ENCODE results near the gene FAT1.

FAT1 gene

DNA sequence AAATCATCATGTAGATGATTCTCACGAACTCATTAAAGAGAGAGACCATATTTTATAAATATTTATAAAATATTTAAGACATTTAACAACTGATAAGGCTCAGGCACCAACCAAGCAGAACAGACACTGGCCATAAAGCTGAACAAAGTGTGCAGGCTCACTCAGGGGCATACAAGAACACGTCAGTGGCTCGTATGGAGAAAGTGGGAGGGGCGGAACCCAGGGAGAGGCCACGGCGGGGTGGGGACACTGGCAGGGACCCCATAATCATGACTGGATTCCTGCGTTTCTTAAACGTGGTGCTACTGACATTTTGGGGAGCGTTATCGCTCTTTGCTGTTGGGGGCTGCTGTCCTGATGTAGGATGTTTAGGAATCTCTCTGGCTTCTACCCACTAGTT is 31.3 kb upstream of the FAT1 start:
- no peak for DNase-seq

DNA sequence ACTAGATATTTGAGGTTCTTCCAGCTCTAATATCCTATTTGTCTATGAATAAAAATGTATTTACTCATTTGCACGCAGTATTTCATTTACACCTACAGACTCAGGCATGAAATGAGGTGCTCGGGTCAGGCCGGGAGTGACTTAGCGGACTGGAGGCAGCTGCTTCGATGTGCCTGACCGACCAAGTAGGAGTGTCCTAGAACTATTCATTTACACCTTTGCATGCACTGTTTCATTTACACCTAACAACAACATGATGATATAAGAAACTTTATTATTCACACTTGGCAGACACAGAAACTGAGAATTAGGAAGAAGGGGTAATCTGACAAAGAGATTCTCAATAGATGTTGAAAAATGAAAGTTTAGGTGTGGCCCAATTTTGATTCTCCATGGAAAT is 28.7 kb upstream of the FAT1 start:
- no peak for DNase-seq

DNA sequence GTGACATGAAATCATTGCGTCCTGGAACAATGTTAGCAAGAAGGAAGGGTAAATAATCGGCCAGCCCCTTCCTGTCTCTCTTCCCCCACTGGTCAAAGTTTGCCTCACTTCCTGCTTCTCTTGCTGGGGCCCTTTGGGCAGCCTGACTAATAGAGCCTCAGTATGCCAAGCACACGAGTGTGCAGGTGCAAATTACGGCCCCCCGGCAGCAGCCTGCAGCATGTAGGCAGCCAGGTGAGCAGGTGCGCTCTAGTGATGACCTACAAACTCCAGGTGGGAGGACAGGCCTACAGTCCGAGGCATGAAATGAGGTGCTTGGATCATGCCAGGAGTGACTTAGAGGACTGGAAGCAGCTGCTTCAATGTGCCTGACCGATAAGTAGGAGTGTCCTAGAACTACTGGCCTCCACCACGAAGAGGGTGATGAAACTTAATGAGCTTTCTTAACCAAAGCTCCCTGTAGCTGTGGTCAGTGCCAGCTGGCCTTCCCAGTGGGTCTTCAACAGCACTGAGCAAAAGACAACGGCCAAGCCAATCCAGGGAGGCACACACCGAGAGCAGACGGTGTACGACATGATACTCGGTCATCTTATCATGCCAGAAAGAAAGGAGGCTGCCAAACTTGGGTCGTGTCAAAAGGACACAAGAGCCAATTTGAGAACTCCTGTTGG is 26.1 kb upstream of the FAT1 start:
- no peak for DNase-seq

DNA sequence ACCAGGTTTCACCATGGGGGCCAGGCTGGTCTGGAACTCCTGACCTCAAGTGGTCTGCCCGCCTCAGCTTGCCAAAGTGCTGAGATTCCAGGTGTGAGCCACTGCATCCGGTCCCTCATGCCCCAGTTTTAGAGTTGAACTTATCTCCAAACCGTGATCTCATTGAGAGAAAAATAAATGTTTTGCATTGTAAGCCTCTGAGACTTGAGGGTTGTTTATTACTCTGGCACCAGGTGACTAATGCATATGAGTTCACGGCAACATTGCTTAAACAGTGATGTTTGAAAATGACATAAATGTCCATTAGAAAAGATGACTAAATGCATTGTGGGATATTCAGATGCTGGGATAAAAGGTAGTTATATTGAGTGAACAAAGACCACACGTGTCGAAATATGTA is 22.9 kb upstream of the FAT1 start:
- DNase-seq = no peak

DNA sequence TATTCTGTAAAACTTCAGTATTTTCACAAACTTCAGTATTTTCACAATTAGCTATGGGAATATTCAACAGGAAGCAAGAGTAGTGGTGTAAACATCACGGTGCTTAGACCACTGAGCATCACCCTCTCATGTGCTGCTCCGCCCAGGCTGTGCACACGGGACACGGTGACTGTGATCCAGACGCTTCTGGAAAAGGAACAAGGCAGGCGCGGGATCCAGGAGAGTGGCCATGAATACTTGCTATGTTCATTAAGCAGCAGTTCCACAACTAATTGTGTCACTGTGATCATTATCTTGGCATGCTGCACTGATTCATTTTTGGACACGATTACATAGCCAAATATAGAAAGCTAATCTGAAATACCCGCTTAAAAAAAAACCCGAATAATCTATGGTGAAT is 19.6 kb upstream of the FAT1 start:
- no peak for DNase-seq

DNA sequence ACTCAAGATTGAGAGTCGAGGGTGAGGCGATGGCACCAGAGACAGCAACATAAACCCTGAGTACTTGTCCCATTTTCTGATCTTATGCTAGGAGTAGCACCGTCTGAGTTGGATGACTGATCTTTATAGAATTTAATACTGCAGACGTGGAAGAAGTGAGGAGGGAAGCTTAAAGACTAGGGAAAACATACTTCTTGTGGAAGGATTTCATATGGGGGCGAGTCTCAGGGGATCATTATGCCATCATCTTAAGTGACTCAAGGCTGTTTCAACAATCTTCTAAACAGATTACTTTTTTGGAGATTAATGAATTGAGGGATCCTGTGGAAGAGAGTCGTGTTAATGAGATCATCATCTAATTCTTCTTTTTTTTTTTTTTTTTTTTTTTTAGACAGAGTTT is 17.2 kb upstream of the FAT1 start:
- DNase-seq = no peak

DNA sequence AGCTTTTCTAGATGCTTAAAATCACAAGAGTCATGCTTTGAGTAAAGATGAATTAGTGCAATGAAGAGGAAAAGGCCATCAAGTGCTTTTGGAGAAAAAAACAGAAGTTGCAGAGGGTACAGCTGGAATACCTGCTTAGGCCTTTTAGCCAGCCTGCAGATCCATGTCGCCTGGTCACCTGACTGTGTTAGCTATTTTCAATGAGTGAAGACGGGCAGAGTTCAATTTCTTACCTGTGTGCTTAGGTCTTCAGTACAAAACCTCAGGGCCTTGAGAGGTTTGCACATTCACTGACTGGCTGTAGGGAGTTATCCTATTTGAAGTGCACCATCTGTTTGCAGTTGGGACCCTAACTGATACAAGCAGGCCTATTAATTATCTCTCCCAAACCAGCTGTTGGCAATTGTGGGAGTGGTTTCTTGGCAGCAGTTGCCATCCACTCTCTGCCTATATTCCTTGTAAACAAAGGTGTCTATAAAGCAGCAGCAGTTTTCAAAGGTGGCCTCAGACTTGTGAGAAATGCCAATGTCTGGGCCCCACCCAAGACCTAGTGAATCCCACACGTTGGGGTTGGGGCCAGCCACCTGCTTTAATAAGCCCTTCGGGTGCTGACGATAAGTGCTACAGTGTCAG is 16.3 kb upstream of the FAT1 start:
- no peak for DNase-seq

DNA sequence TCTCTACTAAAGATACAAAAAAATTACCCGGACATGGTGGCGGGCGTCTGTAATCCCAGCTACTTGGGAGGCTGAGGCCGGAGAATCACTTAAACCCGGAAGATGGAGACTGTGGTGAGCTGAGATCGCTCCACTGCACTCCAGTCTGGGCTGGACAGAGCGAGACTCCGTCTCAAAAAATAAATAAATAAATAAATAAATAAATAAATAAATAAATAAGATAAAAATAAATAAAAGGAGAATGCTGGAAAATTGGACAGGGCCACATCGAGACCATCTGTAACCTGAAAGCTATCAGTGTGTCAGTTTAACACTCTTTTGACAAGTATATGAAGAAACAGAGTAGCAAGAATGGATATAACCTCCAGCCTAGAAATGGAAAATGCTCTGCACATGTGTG is 15.7 kb upstream of the FAT1 start:
- DNase-seq = no peak

DNA sequence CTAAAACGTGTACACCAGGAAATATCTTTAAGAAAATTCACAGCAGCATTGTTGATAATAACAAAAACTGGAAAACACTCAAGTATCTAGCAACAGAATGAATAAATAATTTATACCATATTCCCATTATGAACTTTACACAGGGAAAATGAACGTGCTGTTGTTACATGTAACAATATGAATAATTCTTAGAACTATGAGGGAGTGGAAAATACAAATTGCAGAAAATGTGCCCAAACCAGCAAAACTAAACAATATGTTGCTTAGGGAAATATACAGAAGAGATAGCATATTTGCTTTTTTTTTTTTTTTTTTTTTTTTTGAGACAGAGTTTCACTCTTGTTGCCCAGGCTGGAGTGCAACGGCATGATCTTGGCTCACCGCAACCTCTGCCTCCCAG is 14.8 kb upstream of the FAT1 start:
- DNase-seq = no peak

DNA sequence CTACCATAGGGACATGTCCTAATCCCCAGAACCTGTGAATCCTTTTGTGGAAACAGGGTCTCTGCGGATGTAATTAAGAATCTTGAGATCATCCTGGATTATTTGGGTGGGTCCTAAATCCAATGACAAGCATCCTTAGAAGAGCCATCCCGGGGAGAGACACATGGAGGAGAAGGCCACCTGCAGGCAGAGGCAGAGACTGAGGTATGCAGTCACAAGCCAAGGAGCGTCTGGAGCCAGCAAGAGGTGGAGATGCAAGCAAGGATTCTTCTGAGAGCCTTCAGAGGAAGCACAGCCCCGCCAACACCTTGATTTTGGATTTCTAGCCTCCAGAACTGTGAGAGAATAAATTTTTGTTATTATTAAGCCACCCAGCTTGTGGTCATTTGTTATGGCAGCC is 13.8 kb upstream of the FAT1 start:
- DNase-seq = no peak

DNA sequence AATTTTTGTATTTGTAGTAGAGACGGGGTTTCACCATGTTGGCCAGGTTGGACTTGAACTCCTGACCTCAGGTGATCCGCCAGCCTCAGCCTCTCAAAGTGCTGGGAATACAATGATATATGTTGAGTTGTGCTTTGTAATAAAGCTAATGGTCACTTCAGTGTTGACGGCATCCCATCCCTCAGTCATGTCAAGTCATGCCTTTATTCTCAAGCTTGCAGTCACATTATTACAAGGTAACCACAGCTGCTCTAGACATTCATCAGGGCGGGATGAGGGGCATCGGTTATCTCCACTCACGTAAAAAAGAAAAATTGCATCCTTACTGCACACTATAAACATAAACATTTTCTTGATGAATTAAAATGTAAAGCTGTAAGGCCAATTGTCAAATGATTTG is 12.8 kb upstream of the FAT1 start:
- DNase-seq = no peak

DNA sequence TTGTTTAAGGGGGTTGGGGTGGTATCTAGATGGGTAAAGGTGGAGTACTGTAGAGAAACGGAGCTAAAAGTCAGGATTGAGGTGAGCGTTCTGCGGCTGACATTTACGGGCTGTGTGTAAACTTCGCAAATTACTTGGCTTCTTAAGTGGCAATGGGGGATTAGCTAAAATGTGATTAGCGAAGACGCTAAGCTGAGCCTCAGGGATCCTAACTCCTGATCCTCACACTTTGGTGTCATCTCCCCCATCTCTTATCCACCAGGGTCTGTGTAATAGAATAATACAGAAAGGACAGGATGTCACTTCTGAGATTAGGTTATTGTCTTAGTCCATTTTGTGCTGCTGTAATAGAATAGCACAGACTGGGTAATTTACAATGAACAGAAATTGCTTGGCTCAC is 10.6 kb upstream of the FAT1 start:
- no peak for DNase-seq

DNA sequence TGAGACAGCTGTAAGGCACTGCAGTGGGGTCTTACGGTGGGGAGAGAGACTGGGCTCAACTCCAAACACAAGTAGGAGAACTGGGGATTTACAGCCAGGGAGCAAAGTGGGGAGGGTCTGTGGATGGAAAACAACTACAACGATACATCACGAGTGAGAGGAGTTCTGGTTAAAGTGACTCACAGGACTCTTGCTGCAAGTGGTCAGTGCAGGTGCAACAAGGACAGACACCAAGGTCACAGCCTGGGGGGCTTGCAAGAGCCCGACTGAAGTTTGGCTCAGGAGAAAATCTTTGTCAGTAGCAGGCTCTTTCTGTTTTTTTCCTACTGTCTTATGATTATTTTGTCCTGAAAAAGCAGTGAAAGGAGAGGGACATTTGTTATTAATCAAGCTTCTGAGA is 10.1 kb upstream of the FAT1 start:
- no peak for DNase-seq

DNA sequence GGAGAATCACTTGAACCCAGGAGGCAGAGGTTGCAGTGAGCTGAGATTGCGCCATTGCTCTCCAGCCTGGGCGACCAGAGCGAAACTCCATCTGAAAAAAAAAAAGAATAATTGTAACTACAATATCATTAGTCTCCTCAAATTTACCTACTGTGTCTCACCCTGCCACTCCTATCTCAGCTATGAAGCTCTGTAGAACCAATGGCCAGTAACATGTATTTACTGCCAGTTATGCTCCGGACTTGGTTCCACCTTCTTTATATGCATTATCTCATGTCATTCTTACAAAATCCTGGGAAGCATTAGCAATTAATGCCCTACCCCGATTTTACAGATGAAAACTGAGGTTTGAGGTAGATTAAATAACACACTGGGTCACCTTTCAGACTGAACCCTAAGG is 7.0 kb upstream of the FAT1 start:
- DNase-seq = no peak

DNA sequence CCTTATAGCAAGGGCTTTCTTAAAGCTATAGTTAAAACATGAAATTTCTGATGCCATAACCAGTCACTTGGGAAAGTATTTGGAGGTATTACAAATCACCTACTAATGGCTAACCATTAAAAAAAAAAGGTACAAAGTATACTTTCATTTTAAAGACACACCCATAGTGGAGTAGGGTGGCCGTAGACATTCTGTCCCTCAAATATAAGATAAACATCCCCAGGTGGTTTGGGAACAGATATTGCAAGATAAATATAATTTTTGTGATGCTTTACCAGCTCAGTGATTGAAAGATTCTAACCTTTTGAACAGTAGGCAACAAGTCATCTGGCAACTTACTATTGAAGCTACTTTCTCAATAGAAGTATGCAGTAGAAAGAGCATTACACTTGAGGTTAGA is 6.2 kb upstream of the FAT1 start:
- no peak for DNase-seq

DNA sequence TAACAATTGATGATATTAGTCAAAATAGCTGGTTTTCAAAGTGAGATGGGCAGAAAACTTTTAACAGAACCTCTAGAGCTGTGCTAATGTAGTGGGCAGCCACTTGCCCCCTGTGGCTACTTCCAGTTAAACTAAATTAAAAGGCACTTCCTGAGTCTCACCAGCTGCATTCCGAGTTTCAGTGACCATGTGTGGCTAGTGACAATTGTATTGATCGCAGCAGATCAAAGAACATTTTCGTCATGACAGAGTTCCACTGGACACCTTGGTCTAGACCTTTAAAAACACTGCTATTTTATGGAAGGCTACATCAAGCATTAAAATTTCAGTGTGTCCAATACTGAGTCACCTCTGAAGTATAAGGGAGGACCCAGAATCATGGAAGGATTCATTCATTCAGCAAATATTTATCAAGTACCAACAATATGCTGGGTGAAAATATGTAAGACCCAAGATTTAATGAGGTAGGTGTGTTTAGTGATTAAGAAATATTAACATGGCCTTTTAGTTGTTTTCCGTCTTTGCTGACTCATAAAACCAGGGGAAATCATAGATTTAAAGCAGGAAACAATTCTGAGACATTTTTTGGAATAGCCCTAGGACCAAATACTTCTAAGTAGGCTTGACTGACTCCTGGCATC is 5.1 kb upstream of the FAT1 start:
- DNase-seq = no peak

DNA sequence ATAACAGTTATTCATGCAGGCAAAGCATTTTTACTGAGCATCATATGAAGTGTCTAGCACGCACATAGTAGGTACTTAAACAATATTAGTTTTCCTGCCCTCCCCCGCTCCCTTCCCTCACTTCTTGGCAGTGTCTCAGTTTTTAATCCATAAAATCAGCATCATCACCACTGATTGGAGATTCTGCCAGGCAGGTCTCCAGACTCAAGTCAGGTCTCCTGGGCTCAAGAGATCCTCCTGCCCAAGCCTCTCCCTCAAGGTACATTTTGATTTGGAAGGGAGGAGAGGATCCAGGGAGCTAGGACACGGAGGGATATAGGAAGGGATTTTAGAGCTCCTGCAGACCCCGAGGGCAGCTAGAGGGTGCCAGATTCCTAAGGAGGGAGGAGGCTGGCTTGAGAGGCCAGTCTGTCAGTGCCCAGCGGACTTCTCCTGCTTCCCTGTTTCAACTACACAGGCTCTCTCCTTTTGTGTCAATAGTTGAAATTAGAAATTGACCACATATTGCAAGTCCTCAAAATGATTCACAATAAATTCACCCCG is 4.4 kb upstream of the FAT1 start:
- DNase-seq = no peak

DNA sequence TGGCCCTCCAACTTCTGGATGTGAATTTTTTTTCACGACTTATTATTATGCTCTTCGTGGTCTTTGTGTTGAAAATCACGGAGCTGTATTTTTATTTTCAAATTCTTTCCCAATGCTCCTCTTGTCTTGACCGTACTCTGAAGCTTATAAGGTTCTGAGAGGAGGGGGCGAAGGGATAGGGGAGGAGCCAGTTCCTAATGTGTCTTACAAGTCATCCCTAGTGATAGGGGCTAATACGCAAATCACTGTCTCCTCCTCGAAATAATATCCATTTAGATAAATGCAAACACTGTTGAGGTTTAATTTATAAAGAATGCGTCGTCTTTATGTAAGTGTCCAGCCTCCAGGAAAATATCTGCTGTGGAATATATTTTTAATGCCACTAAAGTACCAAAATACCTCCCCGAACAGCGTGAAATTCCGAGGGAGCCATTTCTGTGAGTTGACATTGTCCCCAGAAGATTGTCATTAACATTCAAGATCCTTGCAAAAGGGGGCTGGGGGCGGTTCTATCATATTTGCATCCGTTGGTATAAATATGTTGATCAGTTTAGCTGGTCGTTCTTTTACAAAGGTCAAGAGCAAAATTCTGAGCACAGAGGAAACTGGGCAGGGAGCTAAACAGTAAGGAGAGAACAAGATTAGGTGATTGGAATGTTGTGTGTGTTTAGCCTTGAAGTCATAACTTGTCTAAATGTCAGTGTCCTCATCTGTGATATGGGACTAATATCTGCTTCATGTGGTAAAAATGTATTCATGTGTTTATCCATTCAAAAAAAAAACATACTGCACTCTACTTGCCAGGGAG is 3.7 kb upstream of the FAT1 start:
- DNase-seq = no peak

DNA sequence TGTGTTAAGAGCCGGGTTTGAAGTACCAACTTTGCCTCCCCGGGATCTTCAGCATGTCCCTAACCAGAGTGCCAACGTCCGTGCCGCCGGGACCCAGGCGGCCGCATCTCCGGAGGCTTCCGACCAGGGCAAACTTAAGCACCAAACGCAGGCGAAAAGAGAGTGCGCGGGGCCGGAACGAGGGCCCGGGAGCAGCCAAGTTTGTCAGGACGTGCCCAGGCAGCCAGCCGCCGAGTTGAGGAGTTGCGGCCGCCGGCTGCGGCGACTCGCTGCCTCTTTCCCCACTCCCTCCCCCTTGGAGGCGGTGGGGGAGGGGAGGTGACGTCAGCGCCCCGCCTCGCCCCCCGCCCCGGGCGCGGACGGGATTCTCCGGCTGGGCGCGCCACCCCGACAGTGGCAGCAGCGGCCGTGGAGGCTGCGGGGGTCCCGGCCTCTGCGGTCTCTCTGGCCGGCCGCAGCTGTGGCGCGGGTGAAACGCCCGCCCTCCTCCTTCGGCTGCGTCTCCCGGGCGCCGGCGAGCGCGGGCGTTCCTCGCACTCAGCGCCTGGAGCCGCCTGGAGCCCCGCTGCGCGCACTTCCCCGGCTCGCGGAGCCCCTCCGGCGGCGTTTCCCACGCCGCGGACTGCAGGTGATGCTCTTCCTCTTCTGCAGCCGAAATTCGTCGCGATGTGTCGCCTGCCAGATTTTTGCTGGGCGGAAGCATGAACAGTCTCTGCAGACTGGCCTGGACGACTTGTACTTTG is 2.9 kb upstream of the FAT1 start:
- no peak for DNase-seq

DNA sequence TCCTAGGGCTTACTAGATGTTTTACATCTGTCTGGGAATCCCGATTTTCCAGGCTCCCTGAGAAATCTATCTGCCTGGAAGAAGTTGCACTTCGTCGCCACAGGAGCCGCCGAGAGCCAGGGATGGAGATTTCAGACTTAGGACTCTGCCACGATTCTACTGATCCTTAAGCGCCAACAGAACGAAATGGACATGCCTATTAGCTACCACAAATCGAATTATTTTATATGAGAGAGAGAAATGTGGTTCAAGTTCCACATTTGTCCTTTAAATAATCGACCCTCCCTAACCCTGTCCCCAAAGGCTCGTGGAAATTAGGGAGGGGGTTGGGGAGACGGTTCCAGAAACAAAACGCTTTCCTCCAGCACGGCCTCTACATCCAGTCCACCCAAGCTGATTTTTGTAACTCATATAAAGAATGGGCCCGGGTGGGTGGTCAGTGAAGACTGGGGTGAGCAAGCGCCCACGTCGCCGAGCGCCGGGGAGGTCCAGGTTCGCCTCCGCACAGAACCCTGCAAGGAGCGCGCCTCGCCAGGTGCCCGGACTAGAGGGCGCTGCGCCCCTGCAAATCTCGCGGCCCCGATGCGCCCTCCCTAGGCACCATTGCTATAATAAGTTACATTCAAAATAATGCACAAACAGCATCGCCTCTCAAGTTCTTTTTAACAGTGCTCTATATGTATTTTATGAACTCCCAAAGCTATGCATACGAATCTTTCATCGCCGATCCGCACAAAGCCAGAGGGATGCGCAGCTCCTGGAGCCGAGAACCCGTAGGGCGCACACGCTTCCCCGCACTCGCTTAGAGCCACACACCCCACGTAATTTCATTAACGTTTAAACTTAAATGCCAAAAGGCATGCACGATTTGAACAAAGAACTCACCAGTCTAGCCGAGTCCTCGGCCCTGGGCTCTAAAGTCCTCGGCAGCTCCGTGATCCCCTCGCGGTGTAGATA is 2.1 kb upstream of the FAT1 start:
- peak; percentile 23 for DNase-seq

DNA sequence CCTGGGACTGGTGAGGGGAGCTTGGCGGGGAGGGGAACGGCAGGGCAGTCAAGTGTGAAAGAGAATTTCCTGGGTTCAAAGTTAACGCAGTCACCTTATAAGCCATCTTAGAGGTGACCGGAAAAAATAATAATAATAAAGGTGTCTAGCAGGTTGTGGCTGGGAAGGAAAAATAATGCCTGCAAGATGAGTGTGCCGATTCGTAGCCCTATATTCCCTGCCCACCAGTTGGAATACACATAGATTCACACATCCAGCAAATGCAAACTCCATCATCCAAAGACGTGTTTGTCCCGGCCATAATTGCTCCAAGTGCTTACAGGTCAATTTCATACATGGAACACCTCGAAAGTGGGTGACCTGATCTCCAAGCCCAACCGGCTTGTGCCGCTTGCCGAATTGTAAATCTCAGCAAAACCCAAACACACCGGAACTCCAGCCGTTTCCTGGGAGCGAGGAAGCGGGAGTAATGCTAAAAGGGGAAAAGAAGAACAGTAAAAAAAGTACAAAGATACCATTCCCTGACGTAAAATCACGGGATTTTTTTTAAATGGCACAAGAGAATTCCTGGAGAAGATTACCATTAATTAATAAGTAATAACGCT is 1.3 kb upstream of the FAT1 start:
- DNase-seq = no peak
